Stimulated activated CD8-positive, alpha-beta memory T cell treated with anti-CD3 and anti-CD28 coated beads, Interleukin-7, amount 100 ng/mL, for 4 hours (primary cell): ENCODE results near the gene MAST4.
A peak's percentile ranks its signal among the peaks of the same experiment; 100 is the strongest.

Experiments
- DNase-seq, 2 donors: peaks; one replicate each; pipeline ENCODE4 v3.0.0-alpha.2; 2020; ENCODE audit warnings: low read depth in 2 of 2

MAST4 gene

DNA sequence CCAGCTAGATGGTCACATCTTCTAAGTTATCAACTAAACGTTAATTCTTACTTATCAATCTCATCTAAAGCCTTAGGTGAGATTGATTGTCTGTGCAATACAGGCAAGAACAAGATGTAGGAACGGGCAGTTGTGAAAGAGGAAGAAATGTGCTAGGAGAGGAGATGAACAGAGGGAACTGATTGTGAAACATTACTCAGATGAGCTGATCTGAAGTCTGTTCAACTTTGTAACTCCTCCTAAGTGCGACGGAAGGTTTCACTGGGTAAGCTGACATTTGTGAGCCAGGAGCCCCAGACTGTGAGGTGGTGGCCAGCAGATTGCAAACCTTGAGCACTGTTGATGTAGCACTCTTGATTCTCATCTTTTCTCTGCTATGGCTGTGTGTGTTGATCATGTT is 396.4 kb downstream of the MAST4 start:
- no peak for DNase-seq

DNA sequence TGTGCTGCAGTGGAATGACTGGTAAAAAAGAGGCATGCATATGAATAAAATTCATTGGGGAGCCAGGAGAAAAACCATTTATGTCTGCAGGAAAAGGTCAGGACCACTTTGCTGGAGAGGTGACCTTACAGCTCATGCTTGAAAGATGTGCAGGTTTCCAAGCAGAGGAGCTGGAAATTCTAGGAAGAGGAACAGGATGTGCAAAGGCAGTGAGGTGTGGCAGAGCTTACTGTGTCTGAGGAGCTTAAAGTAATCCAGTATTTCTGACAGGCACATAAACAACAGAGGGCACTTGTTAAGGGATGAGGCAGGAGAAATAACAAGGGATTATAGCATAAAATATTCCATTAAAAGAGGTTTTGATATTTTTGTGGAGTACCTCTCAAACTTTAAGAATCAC is 397.3 kb downstream of the MAST4 start:
- DNase-seq: no peak

GRCh38 chr5:66993882-66994281 is 397.7 kb downstream of the MAST4 start:
- no peak for DNase-seq

- DNase-seq: no peak
These were observed 398.6 kb downstream of the MAST4 start for GRCh38 chr5:66994790-66995189.

GRCh38 chr5:67000794-67001475 is 404.7 kb downstream of the MAST4 start:
- no peak for DNase-seq

DNA sequence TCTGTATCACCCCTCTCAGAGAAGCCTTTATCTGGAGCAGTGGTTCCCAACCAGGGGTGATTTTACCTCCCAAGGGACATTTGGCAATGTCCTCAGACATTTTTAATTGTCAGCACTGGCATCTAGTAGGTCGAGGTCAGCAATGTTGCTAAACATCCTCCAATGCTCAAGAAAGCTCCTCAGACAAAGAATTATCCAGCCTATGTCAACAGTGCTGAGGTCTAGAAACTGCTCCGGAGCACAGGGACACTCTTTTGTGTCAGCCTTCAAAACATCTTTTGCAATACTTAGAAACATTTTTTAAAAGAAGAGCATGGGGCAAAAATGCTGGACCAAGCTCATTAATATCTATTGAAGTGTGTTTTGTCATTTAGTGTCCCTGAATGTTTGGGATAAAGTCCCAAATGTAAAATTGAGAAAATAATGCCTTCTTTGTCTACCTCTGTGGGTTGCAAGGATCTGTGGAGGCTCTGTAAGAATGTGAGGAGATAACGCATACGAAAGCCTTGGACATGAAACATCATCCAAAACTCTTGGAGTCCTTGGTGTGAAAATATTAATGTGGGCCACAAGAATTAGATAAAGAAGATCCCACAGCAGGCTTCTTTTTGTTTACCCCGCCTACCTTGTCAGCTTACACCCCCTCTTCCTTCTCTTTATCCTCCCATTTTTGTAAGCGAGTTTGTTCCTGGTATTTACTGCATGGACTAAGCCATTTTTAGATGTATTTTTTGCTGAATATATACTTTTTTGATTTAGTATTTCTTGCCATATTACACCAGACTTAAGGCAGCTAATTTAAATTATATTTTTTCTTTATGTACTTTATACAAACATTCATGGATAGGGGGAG is 406.9 kb downstream of the MAST4 start:
- no peak for DNase-seq

GRCh38 chr5:67003685-67003934 is 407.4 kb downstream of the MAST4 start:
- no peak for DNase-seq

DNA sequence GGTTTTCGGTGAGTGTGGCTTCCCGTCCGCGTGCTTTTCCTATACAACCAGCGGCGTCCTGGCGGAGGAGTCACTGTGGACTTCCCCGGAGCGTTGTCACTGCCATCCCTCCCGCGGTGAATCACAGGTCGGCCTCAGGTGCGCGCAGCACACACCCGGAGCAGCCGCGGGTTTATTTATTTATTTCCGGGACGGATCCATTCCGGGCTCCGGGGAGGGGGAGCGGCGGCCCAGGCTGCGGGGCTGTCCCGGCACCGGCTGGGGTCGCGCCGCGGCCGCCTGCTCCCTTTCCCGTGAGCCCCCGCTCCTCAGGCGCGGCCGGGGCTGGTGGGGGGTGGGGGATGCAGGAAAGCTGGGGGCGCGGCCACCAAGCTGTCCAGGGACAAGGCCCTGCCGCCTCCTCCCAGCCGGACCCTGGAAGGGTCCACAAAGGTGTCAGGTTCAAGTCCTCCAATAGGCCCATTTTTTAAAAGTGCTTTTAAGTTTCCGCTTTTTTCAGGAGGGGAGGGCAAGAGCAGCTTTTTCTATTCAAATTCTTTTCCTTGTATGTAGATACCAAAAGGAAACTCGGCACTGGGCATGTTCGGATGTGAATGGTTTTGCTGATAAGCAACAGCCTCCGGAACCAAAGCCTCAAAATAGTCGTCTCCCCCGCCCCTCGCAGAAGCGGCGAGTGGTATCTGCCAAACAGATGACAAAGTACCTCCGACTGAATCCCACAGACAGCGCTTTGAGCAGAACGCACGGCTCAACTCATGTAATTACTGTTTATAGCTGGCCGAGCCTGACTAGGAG is 407.9 kb downstream of the MAST4 start:
- peak; percentile 83 to 86 for DNase-seq

DNA sequence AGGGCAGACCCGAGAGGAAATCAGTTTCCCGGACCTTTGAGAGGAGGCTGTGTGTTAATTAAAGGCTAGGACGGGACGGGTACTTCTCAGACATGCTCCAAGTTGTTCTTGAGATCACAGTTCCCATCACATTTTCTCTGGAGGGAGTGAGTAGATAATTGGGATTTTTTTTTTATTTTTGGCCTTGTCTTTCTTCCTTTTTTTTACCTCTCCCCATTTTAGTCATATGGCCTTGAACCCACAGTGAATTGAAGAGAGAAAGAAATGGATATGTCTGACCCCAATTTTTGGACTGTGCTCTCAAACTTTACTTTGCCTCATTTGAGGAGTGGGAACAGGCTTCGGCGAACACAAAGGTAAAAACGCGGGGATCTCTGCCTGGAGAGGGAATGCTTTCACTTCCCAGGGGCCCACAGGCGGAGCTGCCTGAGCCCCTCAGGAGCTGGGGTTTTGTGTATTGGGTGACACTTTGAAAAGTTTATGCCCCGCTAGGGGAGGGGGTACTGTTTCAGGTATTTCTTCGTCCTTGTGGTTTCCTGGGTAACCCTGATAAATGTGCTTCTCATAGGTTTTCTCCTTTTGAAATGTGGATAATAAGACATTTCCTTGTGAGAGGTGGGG is 408.6 kb downstream of the MAST4 start:
- no peak for DNase-seq

GRCh38 chr5:67005737-67006499 is 409.7 kb downstream of the MAST4 start:
- no peak for DNase-seq

GRCh38 chr5:67006500-67006848 is 410.3 kb downstream of the MAST4 start:
- no peak for DNase-seq

DNA sequence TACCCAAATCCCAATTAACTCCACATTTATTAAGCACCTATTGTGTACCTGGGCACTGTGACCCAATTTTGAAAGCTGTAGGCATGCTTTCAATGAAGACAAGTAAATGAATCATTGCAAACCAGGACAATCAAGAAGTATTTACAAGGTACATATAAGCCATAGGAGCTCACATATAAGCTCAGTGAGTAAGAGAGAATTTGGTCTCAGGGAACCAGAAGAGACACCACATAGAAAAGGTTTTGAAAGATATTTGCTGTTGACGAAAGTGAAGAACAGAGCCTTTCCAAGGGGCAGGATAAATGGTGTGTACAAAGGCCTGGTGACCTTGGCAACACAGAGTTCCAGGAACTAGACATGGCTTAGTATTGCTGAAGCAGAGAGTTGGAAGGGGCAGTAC is 412.8 kb downstream of the MAST4 start:
- DNase-seq: no peak

DNA sequence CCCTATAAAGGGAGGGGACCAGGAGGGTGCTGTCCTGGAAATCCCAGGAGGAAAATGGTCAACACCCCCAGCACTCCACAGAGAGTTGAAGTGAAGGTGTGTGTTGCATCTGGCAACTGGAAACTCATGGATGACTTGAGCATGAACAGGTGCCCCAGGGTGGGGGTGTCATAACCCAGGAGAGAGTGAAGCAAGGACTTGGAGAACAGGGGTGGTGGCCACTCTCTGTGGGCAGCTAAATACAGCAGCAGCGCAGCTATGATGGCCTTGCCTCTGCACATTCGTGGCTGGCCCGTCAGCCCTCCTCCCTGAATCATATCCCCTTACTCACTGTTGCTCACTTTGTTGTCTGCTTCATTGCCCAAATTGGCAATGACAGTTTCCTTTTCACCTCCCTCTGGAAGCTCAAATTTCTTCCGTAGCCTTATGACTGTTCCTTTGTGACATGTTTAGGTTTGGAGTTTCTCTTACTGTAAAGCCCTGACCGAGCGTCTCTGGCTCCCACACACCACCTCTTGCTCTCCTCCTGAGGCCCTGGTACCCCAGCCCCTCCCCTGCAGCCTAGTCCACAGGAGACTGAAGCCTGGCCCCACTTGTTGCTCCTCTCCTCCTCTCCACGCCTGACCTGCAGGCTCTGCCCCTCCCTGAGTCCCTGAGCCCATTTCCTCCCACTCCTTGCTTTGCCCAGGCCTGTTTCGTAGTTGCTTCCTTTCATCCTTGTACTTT is 414.7 kb downstream of the MAST4 start:
- no peak for DNase-seq

DNA sequence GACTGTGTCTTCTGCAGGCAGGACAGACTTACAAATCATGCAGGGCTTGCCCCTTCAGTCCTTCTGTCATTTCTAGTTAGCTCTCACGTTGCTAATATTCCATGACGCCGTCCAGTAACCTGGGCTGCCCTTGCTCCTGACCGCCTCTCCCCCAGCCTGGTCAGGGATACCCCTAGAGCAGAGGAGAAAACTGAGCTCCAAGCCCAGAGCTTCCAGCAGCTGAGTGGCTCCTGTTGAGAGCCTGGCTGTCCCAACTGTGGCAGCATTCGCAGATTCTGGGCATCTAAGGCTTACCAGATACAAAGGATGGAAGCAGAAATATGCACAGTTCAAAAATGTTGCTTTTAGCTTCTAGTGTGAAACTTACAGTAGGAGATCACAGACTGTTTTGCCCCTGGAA is 415.2 kb downstream of the MAST4 start:
- no peak for DNase-seq

GRCh38 chr5:67012171-67012570 is 416.0 kb downstream of the MAST4 start:
- no peak for DNase-seq

DNA sequence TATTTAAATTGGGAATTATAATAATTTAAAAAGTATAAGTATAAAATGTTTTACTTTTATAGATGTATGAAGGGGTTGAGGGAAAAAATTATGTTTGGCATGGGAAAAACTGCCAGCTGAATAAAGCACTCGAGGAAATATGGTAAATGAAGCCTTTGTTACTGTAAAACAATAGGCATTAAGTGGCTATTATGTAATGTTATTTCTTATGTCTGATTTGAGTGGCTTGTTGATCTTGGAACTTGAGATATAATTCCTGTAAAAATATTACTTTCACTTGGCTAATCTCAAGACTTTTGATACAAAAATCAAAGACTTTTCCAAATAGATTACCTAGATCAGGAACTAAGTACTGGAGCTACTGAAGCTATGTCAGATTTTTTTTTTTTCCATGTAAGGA is 417.5 kb downstream of the MAST4 start:
- DNase-seq: no peak

DNA sequence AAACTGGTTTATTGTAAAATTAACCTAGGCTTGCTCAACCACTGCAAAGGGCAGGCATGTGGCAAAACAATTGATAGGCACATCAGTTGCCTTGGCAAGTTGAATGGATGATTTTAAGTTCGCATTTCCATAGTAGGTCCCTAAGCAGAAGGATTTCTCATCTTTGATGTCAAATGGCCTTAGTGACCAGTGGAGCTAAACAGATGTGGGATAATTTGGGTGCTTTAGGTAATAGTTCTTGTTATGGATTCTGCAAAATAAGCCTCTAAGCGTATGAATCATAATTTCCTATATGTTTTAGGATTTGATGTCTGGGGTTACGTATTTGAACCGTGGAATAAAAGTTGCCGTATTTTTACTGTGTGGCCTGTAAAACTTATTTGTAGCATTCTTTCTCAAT is 418.0 kb downstream of the MAST4 start:
- DNase-seq: no peak

DNA sequence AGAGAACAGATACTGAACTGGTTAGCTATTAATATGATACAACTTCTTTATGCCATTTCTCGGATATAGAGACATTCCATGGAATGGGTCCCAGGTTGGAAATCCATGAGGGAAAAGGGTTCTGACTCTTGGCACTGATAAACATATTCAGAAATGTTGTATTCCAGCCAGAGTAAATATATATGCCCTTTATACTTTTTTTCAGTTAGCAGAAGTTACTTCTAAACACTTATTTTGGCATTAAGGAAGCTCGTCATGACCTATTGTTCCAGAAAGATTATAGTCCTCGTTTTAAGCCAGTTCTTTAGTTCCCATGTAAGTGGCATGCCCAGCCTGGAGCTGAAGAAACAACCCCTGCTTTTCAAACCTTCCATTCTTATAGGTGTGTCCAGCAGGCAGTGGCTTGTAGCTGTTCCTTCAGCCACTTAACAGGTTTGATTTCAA is 418.8 kb downstream of the MAST4 start:
- no peak for DNase-seq

GRCh38 chr5:67015541-67016191 is 419.5 kb downstream of the MAST4 start:
- no peak for DNase-seq

DNA sequence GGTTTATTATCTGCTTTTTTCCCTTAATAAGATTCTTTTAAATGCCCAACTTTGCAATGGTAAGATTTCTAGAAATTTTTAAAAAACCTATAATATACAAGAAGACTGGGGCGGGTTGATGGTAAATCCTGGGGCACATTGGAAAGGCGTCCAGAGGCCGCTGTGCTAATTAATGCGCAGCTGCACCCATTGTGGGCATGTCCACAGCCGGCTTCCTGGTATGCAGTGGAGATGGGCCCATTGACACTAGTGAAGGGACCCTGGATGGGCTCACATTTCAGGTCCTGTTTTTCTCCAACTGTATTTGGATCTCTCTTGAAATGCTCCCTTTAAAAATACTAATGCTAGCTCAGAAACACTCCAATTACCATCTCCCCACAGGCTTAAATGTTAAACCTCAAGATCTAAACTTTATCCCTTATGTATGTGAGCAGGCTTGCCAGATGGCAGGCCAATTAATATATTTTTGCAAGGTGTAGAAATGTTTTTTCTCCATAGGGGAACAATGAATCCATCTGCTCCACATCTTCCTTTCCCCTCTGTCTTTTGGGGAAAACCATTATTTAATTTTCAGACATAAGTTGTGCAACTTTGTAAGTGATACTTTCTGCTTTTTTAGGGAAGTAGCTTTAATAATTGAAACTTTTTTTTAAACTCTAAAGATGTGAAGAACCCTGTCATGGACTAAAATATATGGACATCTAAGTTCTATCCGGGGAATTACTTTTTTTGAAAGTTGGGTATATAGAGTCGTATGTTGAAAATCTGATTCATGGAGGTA is 423.1 kb downstream of the MAST4 start:
- DNase-seq: no peak
